ENCODE results near the gene PDCD2L. TPM values are rescaled to one million over a fixed set of nuclear protein-coding genes. Genes with fewer than 3 reads are reported as not detected.

The PDCD2L gene
- total and polyA plus RNA-seq, 2 experiments from 2014 or later, result 6.3 to 9.8 TPM

DNA sequence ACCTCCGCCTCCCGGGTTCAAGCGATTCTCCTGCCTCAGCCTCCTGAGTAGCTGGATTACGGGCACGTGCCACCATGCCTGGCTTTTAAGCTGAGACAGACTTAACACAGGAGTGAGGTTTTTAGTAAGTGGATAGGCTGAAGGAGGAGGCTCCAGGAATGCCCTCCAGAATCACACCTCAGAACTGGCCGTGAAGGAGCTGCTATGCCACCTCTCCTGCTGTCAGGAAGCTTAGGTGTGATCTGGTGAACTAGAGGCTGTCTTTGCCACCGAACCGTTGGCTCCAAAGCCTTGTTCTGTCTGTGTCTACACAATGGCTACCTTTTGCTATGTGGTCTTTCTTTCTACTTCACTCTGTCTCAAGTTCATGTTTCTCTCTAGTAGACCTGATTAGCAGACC lies 4.2 kb downstream of the PDCD2L start:
- no peak for DNase-seq (ENCODE audit: low spot score)
- Histone ChIP-seq H3K27ac (no peak overlapping the region), H3K9me3 (ENCODE audit: low read depth) (no peaks in the 10 kb centered on the region), H3K9me2 (replicated peaks; ENCODE audit: insufficient read depth) (no peaks in the 10 kb centered on the region), H3K36me3 (replicated peaks; ENCODE audit: insufficient read depth, low read depth) (no peaks in the 10 kb centered on the region), H3K79me2 (peaks cover 15% of the 10 kb centered on the region), H4K20me1 (ENCODE audit: insufficient read depth, poor library complexity, severe bottlenecking) (no peaks in the 10 kb centered on the region), H3K4me3 (no peak overlapping the region), H3K4me1 (ENCODE audit: insufficient read depth) (no peaks in the 10 kb centered on the region), H3K4me2 (no peak overlapping the region), H3K27me3 (no peaks in the 10 kb centered on the region), H2AFZ (no peak overlapping the region)
- TF ChIP-seq EZH2 (IDR thresholded peaks at IDR 0.05; ENCODE audit: borderline replicate concordance) (no peak), EZH2phosphoT487 (IDR thresholded peaks at IDR 0.05; ENCODE audit: low read depth, severe bottlenecking, unreplicated experiment) (no peak)
- TF ChIP-seq, protein P1, sequence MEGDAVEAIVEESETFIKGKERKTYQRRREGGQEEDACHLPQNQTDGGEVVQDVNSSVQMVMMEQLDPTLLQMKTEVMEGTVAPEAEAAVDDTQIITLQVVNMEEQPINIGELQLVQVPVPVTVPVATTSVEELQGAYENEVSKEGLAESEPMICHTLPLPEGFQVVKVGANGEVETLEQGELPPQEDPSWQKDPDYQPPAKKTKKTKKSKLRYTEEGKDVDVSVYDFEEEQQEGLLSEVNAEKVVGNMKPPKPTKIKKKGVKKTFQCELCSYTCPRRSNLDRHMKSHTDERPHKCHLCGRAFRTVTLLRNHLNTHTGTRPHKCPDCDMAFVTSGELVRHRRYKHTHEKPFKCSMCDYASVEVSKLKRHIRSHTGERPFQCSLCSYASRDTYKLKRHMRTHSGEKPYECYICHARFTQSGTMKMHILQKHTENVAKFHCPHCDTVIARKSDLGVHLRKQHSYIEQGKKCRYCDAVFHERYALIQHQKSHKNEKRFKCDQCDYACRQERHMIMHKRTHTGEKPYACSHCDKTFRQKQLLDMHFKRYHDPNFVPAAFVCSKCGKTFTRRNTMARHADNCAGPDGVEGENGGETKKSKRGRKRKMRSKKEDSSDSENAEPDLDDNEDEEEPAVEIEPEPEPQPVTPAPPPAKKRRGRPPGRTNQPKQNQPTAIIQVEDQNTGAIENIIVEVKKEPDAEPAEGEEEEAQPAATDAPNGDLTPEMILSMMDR (IDR thresholded peaks at IDR 0.05; ENCODE audit: poor library complexity), result no peak
- WGBS (ENCODE audit: low lambda C conversion rate, missing lambda C conversion rate), result 89% methylated on average over 8 of the region's 8 CpGs

DNA sequence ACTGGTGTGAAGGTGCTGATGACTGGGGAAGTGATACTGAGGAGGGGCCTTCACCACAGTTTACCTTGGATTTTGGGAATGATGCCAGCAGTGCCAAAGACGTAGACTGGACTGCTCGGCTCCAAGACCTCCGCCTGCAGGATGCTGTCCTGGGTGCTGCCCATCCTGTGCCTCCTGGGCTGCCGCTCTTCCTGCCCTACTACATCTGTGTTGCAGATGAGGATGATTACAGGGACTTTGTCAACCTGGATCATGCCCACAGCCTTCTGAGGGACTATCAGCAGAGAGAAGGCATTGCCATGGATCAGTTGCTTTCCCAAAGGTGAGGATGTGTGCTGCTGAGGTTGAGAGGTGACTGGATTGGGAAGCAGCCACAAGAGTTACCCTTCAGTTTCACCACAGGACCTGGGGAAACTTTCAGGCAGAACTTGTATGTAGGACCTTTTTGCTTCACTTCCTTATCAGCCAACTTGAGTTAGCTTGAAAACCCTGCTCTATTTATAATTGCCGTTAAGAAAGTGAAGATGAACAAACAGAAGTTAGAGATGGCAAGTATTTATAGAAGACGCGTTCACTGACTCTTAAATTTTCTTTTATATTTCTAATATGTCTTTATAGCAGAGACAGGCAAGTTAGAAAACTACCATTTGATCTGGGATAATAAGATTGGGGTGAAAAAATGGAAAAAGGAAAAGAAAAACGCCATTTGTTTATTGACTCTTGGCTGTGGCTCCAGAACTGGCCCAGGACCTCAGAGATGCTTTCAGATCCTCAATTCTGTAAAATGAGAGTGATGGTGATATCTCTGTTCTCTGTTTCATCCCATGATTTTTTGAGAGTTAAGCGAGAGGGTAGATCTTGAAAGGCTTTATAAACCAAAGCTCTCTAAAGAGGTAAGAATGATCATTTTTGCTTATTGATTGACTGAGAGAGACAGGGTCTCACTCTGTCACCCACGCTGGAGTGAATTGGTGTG lies 5.3 kb downstream of the PDCD2L start:
- H4K20me1 ChIP-seq (ENCODE audit: insufficient read depth, poor library complexity, severe bottlenecking), result no peaks in the 10 kb centered on the region

DNA sequence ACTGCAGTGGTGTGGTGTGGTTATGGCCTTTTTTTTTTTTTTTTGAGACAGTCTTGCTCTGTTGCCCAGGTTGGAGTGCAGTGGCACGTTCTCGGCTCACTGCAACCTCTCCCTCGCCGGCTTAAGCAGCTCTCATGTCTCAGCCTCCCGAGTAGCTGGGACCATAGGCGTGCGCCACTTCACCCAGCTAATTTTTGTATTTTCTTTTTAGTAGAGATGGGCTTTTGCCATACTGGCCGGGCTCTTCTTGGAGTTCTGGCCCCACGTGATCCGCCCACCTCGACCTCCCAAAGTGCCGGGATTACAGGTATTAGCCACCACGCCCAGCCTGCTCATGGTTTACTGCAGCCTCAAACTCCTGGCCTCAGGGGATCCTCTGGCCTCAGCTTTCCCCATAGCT lies 7.0 kb downstream of the PDCD2L start:
- Histone ChIP-seq H3K9me2 (replicated peaks; ENCODE audit: insufficient read depth) (no peaks in the 10 kb centered on the region), H3K79me2 (peaks cover 2% of the 10 kb centered on the region), H2AFZ (no peak overlapping the region), H3K4me3 (no peak overlapping the region), H3K4me2 (no peak overlapping the region), H4K20me1 (ENCODE audit: insufficient read depth, poor library complexity, severe bottlenecking) (no peaks in the 10 kb centered on the region), H3K27me3 (no peaks in the 10 kb centered on the region), H3K36me3 (replicated peaks; ENCODE audit: insufficient read depth, low read depth) (no peaks in the 10 kb centered on the region), H3K9me3 (ENCODE audit: low read depth) (no peaks in the 10 kb centered on the region), H3K4me1 (ENCODE audit: insufficient read depth) (no peaks in the 10 kb centered on the region), H3K27ac (no peak overlapping the region)
- WGBS (ENCODE audit: low lambda C conversion rate, missing lambda C conversion rate), result over 99% methylated on average over 13 of the region's 13 CpGs
- no peak for DNase-seq (ENCODE audit: low spot score)
- TF ChIP-seq EZH2phosphoT487 (IDR thresholded peaks at IDR 0.05; ENCODE audit: low read depth, severe bottlenecking, unreplicated experiment) (no peak), EZH2 (IDR thresholded peaks at IDR 0.05; ENCODE audit: borderline replicate concordance) (no peak)
- TF ChIP-seq, protein P1 (IDR thresholded peaks at IDR 0.05; ENCODE audit: poor library complexity), result no peak

More for the DNA sequence above, 5.3 kb downstream of the PDCD2L start:
- peaks cover 15% of the 10 kb centered on the region for H3K79me2 ChIP-seq
- H3K4me3 ChIP-seq, result no peak overlapping the region
- 96% methylated on average over 10 of the region's 10 CpGs for WGBS (ENCODE audit: low lambda C conversion rate, missing lambda C conversion rate)
- TF ChIP-seq, protein P1 (IDR thresholded peaks at IDR 0.05; ENCODE audit: poor library complexity), result no peak
- TF ChIP-seq EZH2phosphoT487 (IDR thresholded peaks at IDR 0.05; ENCODE audit: low read depth, severe bottlenecking, unreplicated experiment) (no peak), EZH2 (IDR thresholded peaks at IDR 0.05; ENCODE audit: borderline replicate concordance) (no peak)
- no peaks in the 10 kb centered on the region for H3K27me3 ChIP-seq
- no peaks in the 10 kb centered on the region for H3K9me3 ChIP-seq (ENCODE audit: low read depth)
- no peaks in the 10 kb centered on the region for H3K4me1 ChIP-seq (ENCODE audit: insufficient read depth)
- no peak for DNase-seq (ENCODE audit: low spot score)
- H3K36me3 ChIP-seq (replicated peaks; ENCODE audit: insufficient read depth, low read depth), result no peaks in the 10 kb centered on the region
- no peaks in the 10 kb centered on the region for H3K9me2 ChIP-seq (replicated peaks; ENCODE audit: insufficient read depth)
- no peak overlapping the region for H2AFZ ChIP-seq
- H3K27ac ChIP-seq, result no peak overlapping the region
- no peak overlapping the region for H3K4me2 ChIP-seq

Measured in hepatocyte (in vitro differentiated cells).